ENCODE data around the gene CEP295NL.
A peak's percentile ranks its signal among the peaks of the same experiment; 100 is the strongest.

The CEP295NL gene

GRCh38 chr17:78864117-78864516 lies 38.9 kb downstream of the CEP295NL start:
- no peak for DNase-seq (ENCODE audit: low read depth in 2 of 2)

GRCh38 chr17:78862073-78863023 lies 40.7 kb downstream of the CEP295NL start:
- no peak for DNase-seq (ENCODE audit: low read depth in 2 of 2)

- DNase-seq (ENCODE audit: low read depth in 2 of 2) = no peak
These were observed 41.8 kb downstream of the CEP295NL start for GRCh38 chr17:78861229-78861628.

- no peak for DNase-seq (ENCODE audit: low read depth in 2 of 2)
These were observed 44.0 kb downstream of the CEP295NL start for GRCh38 chr17:78859051-78859450.

DNA sequence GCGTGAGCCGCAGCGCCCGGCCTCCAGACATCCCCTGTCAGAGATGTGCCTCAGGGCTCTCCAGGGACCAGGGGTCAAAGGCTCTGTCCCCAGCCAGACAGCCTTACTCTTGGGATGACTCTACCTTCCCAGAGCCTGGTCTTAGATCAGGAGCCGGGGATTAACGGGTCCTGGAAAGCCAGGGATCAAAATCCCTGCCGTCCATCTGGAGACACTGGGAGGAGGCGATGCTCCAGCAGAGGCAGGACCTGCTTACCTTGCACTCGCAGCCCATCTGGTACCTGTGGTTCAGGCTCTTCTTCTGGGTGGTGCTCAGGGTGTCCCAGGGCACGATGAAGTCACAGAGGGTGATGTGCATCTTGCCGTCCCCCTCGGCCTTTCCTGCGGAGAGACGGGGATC lies 45.7 kb downstream of the CEP295NL start:
- no peak for DNase-seq (ENCODE audit: low read depth in 2 of 2)

GRCh38 chr17:78855561-78856165 lies 47.3 kb downstream of the CEP295NL start:
- DNase-seq (ENCODE audit: low read depth in 2 of 2) = no peak

DNA sequence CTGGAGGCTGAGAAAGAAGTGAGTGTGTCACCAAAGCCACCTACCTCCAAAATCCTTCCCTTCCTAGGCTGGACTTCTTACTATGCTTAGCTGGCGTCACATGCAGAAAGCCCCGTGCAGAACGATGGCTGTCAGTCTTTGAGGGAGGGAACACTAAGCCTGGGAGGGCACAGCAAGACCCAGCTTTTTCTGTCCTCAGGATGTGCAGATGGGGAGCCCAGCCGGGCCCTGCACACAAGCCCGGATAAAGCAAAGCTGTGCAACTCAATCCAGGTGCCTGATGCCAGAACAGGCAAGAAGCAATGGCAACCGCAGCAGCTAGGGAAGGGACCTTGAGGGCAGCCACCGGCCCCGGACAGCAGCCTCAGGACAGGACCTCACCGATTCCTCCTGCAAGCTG lies 48.5 kb downstream of the CEP295NL start:
- no peak for DNase-seq (ENCODE audit: low read depth in 2 of 2)

GRCh38 chr17:78853926-78854394 lies 49.0 kb downstream of the CEP295NL start:
- DNase-seq (ENCODE audit: low read depth in 2 of 2) = no peak

GRCh38 chr17:78852709-78853121 lies 50.3 kb downstream of the CEP295NL start:
- DNase-seq (ENCODE audit: low read depth in 2 of 2) = no peak

- DNase-seq (ENCODE audit: low read depth in 2 of 2) = no peak
These were observed 54.0 kb downstream of the CEP295NL start for GRCh38 chr17:78849026-78849425.

- no peak for DNase-seq (ENCODE audit: low read depth in 2 of 2)
These were observed 55.9 kb downstream of the CEP295NL start for GRCh38 chr17:78847052-78847451.

GRCh38 chr17:78844301-78845005 lies 58.5 kb downstream of the CEP295NL start:
- no peak for DNase-seq (ENCODE audit: low read depth in 2 of 2)

GRCh38 chr17:78842881-78843565 lies 60.0 kb downstream of the CEP295NL start:
- no peak for DNase-seq (ENCODE audit: low read depth in 2 of 2)

DNA sequence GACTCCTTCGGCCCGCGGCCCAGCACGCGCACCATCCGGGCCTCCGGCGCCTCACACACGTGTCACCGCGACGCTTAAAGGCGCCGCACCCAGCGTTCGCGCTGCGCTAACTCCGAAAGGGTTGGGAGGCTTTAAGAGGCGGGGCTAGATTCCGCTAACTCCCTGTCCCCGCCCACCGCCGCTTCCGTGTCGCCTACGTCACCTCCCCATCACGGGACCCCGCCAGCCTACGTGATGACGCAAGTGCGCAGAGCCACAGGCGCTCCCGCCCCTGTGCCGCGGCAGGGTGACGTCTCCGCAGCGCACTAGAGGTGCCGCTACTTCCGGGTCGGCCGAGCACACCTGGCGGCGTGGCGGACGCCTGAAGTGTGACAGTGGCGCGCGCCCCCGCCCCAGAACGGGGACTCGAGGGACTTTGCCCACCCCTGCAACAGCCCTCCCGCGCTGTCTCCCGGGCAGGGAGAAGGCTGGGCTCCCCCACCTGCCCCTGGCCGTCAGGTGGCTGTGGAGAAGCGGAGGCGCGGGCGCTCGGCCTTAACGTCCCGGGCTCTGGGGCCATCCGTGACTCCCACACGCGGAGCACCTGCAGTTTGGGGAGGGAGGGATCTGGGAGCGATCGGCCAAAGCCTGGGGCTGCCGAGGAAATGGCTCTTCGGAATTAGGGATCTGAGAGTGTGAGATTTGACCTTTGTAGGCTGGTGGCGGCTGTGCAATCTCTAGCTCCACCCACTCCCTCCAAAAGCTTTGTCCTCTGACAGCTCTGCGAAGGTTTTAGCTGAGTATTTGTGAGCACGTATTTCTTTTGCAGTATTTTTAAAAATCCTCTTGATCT lies 62.0 kb downstream of the CEP295NL start, which contains the start of gene USP36:
Gene USP36, minus strand, starts transcription at position 35 of the 832 bp plus-strand sequence. CDS start 4,451 bp downstream, outside the sequence.
- DNase-seq (ENCODE audit: low read depth in 2 of 2) = peak; percentile 100

All from stimulated activated CD4-positive, alpha-beta T cell treated with anti-CD3 and anti-CD28 coated beads, Interleukin-1b, Interleukin-23, amount 100 ng/mL, for 1 hour (primary cell).